ENCODE results near the gene PCSK7.

- TF ChIP-seq POLR2A (IDR thresholded peaks at IDR 0.05), result no peak
- TF ChIP-seq CTCF (IDR thresholded peaks at IDR 0.05), result no peak
Measured at GRCh38 chr11:117230286-117230961, 1.4 kb downstream of the PCSK7 start.

Data from body of pancreas (tissue), 4 donors.